Fibroblast of skin of abdomen (primary cell): ENCODE results near the gene ARHGAP9.
"Not testable (repeated sequence)": the region's sequence is repeated elsewhere in the genome, so short reads cannot be mapped to it uniquely, and the experiment has no call there.

ENCODE experiments used
- DNase-seq: peaks from one replicate; pipeline ENCODE4 v3.0.0-alpha.2; 2013

Gene ARHGAP9

GRCh38 chr12:57456737-57457490 is 22.8 kb downstream of the ARHGAP9 start:
- DNase-seq: no peak

DNA sequence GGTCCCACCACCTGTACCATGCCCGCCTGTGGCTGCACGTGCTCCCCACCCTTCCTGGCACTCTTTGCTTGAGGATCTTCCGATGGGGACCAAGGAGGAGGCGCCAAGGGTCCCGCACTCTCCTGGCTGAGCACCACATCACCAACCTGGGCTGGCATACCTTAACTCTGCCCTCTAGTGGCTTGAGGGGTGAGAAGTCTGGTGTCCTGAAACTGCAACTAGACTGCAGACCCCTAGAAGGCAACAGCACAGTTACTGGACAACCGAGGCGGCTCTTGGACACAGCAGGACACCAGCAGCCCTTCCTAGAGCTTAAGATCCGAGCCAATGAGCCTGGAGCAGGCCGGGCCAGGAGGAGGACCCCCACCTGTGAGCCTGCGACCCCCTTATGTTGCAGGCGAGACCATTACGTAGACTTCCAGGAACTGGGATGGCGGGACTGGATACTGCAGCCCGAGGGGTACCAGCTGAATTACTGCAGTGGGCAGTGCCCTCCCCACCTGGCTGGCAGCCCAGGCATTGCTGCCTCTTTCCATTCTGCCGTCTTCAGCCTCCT is 23.4 kb downstream of the ARHGAP9 start:
- peak; percentile 65 for DNase-seq

DNA sequence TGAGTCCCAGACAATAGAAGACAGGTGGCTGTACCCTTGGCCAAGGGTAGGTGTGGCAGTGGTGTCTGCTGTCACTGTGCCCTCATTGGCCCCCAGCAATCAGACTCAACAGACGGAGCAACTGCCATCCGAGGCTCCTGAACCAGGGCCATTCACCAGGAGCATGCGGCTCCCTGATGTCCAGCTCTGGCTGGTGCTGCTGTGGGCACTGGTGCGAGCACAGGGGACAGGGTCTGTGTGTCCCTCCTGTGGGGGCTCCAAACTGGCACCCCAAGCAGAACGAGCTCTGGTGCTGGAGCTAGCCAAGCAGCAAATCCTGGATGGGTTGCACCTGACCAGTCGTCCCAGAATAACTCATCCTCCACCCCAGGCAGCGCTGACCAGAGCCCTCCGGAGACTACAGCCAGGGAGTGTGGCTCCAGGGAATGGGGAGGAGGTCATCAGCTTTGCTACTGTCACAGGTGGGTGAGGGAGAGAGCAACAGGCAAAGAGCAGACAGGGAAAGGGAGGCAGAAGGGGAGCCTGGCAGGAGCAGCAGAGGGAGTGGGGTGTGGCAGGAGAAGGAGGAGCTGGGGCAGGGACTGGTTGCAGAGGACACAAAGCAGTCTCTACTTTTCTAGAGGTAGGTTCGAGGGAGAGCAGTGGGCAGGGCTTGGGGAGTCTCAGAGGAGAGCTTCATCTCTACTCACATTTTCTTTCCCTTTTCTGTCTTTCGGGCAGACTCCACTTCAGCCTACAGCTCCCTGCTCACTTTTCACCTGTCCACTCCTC is 24.1 kb downstream of the ARHGAP9 start:
- DNase-seq: peak; percentile 37

DNA sequence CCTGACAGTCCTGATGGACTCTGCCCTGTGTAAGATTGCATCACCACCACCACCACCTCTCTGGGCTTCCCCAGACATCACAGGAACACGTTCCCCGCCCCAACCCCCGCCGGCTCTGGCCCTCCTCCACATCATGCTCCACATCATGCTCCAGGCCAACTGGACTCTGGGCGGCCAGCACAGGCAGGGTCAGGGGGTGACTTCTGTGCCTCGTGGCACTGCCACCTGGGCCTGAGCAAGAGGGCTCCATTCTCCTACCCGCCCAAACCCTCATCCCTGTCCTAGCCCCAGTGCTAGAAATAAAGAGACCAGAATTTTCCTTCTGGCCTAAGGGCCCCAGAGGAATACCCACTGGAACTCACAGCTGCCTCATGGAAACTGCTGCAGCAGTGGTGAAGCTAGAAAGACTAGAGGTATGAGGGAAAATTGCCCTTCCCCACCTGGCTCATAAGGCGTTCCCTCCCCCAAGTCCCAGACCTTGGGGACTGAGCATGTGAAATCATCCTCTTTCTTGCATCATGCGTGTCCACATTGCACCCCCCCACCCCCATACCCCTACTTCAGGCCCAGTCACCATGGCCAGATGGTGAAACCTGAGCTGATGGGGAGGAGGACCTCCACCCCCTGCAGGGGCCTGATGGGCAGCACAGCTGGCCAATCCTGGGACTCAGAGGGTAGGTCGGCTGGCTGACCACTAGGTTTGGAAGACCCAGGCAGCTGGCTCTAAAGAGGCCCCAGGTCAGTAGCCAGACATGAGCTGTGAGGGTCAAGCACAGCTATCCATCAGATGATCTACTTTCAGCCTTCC is 24.9 kb downstream of the ARHGAP9 start, which contains the start of gene INHBE:
INHBE (plus strand) TSS at position 742 of the 808 bp plus-strand sequence. CDS start 230 bp downstream, outside the sequence.
- DNase-seq: peak; percentile 99

DNA sequence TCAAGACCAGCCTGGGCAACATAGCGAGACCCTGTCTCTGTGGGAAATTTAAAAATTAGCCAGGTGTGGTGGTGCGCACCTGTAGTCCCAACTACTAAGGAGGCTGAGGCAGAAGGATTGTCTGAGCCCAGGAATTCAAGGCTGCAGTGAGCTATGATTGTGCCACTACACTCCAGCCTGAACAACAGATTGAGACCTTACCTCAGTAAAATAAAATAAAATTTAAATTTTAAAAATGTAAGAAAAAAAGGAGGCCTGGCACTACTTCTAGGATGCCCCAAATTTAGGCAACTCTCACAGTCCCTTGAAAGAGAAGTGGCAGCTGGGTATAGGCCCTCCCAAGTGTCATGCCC is 25.5 kb downstream of the ARHGAP9 start:
- no peak for DNase-seq

GRCh38 chr12:57452937-57453509 is 26.6 kb downstream of the ARHGAP9 start:
- peak; percentile 82 for DNase-seq

- peak; percentile 95 for DNase-seq
Measured at GRCh38 chr12:57452181-57452936, 27.3 kb downstream of the ARHGAP9 start.

GRCh38 chr12:57451233-57451778 is 28.4 kb downstream of the ARHGAP9 start:
- no peak for DNase-seq

DNA sequence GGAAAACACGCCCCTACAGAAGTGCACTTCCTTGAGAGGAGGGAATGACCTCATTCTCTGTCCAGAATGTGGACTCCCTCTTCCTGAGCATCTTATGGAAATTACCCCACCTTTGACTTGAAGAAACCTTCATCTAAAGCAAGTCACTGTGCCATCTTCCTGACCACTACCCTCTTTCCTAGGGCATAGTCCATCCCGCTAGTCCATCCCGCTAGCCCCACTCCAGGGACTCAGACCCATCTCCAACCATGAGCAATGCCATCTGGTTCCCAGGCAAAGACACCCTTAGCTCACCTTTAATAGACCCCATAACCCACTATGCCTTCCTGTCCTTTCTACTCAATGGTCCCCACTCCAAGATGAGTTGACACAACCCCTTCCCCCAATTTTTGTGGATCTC is 29.6 kb downstream of the ARHGAP9 start:
- DNase-seq: no peak

DNA sequence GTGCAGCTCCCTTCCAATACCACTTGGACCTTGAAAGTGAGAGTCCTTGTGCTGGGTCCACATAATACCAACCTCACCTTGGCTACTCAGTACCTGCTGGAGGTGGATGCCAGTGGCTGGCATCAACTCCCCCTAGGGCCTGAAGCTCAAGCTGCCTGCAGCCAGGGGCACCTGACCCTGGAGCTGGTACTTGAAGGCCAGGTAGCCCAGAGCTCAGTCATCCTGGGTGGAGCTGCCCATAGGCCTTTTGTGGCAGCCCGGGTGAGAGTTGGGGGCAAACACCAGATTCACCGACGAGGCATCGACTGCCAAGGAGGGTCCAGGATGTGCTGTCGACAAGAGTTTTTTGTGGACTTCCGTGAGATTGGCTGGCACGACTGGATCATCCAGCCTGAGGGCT is 30.3 kb downstream of the ARHGAP9 start:
- no peak for DNase-seq

DNA sequence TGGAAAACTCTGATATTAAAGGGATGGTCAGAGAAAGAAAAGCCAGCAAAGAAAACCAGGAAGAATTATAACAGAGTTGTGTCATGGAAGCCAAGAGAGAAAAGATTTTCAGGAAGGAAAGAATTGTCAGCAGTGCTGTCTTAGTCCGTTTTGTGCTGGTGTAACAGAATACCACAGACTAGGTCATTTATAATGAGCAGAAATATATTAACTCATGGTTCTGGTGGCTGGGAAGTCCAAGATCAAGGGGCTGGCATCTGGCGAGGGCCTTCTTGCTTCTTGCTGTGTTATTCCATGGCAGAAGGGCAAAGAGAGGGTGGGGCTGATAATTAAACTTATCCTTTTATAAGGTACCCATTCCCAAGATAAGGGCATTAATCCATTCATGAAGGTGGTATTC is 31.0 kb downstream of the ARHGAP9 start:
- no peak for DNase-seq

DNA sequence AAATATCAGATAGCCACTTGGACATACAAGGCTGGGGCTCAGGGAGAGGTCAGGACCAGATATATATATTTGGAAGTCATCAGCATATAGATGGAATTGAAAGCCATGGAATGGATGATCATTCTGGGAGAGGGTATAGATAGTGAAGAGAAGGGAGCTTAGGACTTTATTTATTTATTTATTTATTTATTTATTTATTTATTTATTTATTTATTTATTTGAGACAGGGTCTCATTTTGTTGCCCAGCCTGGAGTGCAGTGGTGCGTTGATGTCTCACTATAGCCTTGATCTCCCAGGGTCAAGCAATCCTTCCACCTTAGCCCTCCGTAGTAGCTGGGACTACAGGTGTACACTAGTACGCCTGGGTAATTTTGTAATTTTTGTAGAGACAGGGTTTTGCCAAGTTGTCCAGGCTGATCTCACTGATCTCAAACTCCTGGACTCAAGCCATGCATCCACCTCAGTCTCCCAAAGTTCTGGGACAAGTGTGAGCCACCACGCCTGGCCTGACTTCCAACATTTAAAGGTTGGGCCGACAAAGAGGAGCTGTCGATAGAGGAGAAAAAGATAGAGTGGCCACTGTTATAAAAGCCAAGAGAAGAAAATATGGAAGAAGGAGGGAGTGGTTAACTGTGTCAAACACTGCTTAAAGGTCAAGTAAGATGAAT is 33.2 kb downstream of the ARHGAP9 start:
- no peak for DNase-seq

- DNase-seq: no peak
Measured at GRCh38 chr12:57444744-57445143, 34.9 kb downstream of the ARHGAP9 start.

GRCh38 chr12:57444337-57444736 is 35.3 kb downstream of the ARHGAP9 start:
- not testable (repeated sequence) for DNase-seq

GRCh38 chr12:57441846-57442427 is 37.7 kb downstream of the ARHGAP9 start:
- DNase-seq: peak; percentile 23

DNA sequence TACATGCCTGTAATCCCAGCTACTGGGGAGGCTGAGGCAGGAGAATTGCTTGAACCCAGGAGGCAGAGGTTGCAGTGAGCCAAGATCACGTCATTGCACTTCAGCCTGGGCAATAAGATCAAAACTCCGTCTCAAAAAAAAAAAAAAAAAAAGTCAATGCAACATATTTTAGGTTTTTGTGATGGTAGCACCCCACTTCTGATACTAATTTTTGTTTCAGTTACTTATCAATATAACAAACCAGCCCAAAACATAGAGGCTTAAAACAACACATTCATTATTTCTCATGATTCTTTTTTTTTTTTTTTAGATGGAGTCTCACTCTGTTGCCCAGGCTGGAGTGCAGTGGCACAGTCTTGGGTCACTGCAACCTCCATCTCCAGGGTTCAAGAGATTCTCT is 38.3 kb downstream of the ARHGAP9 start:
- not testable (repeated sequence) for DNase-seq

DNA sequence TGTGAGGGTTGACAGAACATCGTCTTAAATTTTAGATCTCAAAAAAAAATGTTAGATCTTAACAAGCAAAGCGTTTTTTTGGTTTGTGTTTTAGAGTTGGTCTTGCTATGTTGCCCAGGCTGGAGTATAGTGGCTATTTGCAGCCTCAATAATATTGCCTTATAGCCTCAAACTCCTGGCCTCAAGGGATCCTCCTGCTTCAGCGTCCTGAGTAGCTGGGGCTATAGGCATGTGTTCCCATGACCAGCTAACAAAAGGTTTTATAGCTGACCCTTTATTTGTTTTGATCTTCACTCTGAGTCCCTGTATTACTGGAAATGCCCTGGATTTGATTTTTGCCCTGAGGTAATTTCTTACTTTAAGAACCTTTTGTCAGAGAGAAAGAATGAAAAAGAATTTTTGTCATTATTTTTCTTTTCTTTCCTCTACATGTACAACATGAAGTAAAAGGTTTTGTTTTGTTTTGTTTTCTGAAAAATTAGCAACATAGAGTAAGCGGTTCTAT is 39.9 kb downstream of the ARHGAP9 start:
- no peak for DNase-seq

- DNase-seq: no peak
Measured at GRCh38 chr12:57438400-57438799, 41.3 kb downstream of the ARHGAP9 start.

- DNase-seq: no peak
Measured at GRCh38 chr12:57435293-57435692, 44.4 kb downstream of the ARHGAP9 start.
